GM12892 (cell line): ENCODE measurements around the gene IGSF5.

Experiments
- POLR2A ChIP-seq: IDR thresholded peaks from 2 replicates; pipeline ENCODE4 v1.6.1; 2011; ENCODE audit warnings: low read depth, low read length, control low read depth
- POLR2AphosphoS5 ChIP-seq: IDR thresholded peaks from 2 replicates; pipeline ENCODE4 v1.6.1; 2011; ENCODE audit warnings: low read depth, low read length, control low read depth

DNA sequence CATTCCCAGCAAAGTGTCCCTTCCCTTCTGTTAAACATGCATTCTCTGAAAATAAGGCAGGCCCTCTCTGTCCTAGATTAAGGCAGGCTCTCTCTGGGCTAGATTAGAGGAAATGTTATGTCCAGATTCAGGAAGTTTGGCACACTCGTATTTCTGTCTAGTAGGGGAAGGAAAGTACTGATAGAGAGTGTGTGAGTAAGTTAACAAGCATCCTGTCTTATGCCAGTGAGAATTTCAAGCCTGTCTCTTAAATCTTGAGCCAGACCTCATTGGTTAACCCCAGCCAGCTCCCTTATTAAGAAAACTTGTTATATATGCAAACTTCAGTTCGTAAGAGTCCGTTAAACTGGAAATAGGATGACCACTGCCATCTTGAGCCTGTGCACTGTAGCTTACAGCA, 31.6 kb downstream of the IGSF5 start:
- TF ChIP-seq POLR2AphosphoS5, result no peak
- TF ChIP-seq POLR2A, result no peak
